HepG2 (cell line): Measurements from ENCODE around the gene POLE3. TPM values are rescaled to one million over a fixed set of nuclear protein-coding genes. Genes with fewer than 3 reads are reported as not detected.

Source experiments
- ADNP ChIP-seq: sonication (generic); formaldehyde crosslinking; IDR thresholded peaks from 2 replicates; pipeline ENCODE4 v1.4.0; 2020; ENCODE audit warnings: missing genetic modification reagents
- ATF7-NPFF ChIP-seq: sonication (generic); formaldehyde crosslinking; IDR thresholded peaks from 2 replicates; pipeline ENCODE4 v1.8.1; 2023; ENCODE audit warnings: mild to moderate bottlenecking, low read depth, missing genetic modification reagents, moderate library complexity
- FOXP4 ChIP-seq: sonication (generic); formaldehyde crosslinking; IDR thresholded peaks from 2 replicates; pipeline ENCODE4 v1.4.0; 2020; ENCODE audit warnings: missing genetic modification reagents
- HINFP ChIP-seq: sonication (generic); formaldehyde crosslinking; IDR thresholded peaks from 2 replicates; pipeline ENCODE4 v1.4.0; 2020; ENCODE audit warnings: low read depth, mild to moderate bottlenecking, missing genetic modification reagents
- MED1 ChIP-seq: sonication (generic); formaldehyde crosslinking; IDR thresholded peaks from 2 replicates; pipeline ENCODE4 v1.4.0; 2020; ENCODE audit warnings: missing genetic modification reagents
- NCOA2 ChIP-seq: sonication (generic); formaldehyde crosslinking; IDR thresholded peaks from 2 replicates; pipeline ENCODE4 v1.8.0; 2022; ENCODE audit warnings: inconsistent platforms
- NR2F1 ChIP-seq, 2 experiments: fragments of 450-650 bp in 1 of 2; formaldehyde crosslinking in 1 of 2; IDR thresholded peaks; 2 replicates each; pipeline versions ENCODE4 v1.5.0 to v1.6.1; 2016 to 2020; ENCODE audit warnings: mild to moderate bottlenecking in 1 of 2, missing compliant biosample characterization in 1 of 2, missing genetic modification reagents in 1 of 2, moderate library complexity in 1 of 2
- NR2F2 ChIP-seq: IDR thresholded peaks from 2 replicates; pipeline ENCODE4 v1.6.1; 2012; ENCODE audit warnings: low read depth, inconsistent platforms, borderline replicate concordance
- TBX2 ChIP-seq: sonication (generic); formaldehyde crosslinking; IDR thresholded peaks from 2 replicates; pipeline ENCODE4 v1.5.0; 2020; ENCODE audit warnings: missing genetic modification reagents, mild to moderate bottlenecking, borderline replicate concordance
- ZNF142 ChIP-seq: sonication (generic); formaldehyde crosslinking; IDR thresholded peaks from 2 replicates; pipeline ENCODE4 v1.4.0; 2020; ENCODE audit warnings: missing genetic modification reagents
- ZNF687 ChIP-seq: sonication (generic); formaldehyde crosslinking; IDR thresholded peaks from 2 replicates; pipeline ENCODE4 v1.5.1; 2020; ENCODE audit warnings: mild to moderate bottlenecking, missing genetic modification reagents, moderate library complexity
- ZSCAN21 ChIP-seq: sonication (generic); formaldehyde crosslinking; IDR thresholded peaks from 2 replicates; pipeline ENCODE4 v1.8.0; 2022; ENCODE audit warnings: mild to moderate bottlenecking, missing genetic modification reagents, moderate library complexity, borderline replicate concordance
- polyA plus RNA-seq, 8 experiments: library from polyadenylated mRNA; depleted of rRNA in 3 of 8; stranded (reverse) in 7 of 8; unstranded in 1 of 8; fragments of >200 nt; fragmentation: Illumina TruSeq in 4 of 8; extraction: Trizol in 4 of 8; gene quantifications; 2 replicates each; pipeline versions ENCODE4 v1.2.1 to v1.2.3, GENCODE V29; 2011 to 2016; ENCODE audit warnings: low read depth in 4 of 8, missing spikeins in 1 of 8, mixed read lengths in 1 of 8; ENCODE audit not compliant: insufficient read depth in 1 of 8
- total RNA-seq, 5 experiments: library from RNA; depleted of rRNA; stranded (reverse); fragments of >200 nt; fragmentation: Illumina TruSeq; extraction: Trizol; gene quantifications; 2 replicates each; pipeline ENCODE4 v1.2.3, GENCODE V29; 2016; ENCODE audit warnings: low read depth in 1 of 5

The POLE3 gene
- total and polyA plus RNA-seq, 2 of the 13 experiments (the other 11 are each of a cell fraction or from before 2014, with no cell fraction given), result 36.0 to 77.2 TPM

GRCh38 chr9:113376634-113377567, 33.6 kb downstream of the POLE3 start, which contains the start of gene HDHD3 (continued):
- TF ChIP-seq ZNF142 (CRISPR knock-in tag) (peak; percentile 13; the same call in 1 of the 2 replicates), NCOA2 (CRISPR knock-in tag) (peak; percentile 14; the same call in 1 of the 2 replicates), ADNP (no peak), MED1 (CRISPR knock-in tag) (peak; percentile 44; the same call in 1 of the 2 replicates), FOXP4 (CRISPR knock-in tag) (peak; percentile 13; the same call in 1 of the 2 replicates), ZSCAN21 (CRISPR knock-in tag) (peak; percentile 71; the same call in 1 of the 2 replicates), ATF7-NPFF (peak; percentile 63; the same call in 1 of the 2 replicates), NR2F1 (CRISPR knock-in tag; IDR thresholded peaks at IDR 0.05) (no peak), TBX2 (CRISPR knock-in tag) (peak; percentile 47), ZNF687 (peak; percentile 83), NR2F2 (peak; percentile 27; the same call in 1 of the 2 replicates), HINFP (CRISPR knock-in tag) (peak; percentile 67; the same call in 1 of the 2 replicates)
